ENCODE measurements around the gene PEDS1.

GRCh38 chr20:50200482-50201104 lies 47.1 kb upstream of the PEDS1 start:
- TF ChIP-seq CTCF (IDR thresholded peaks at IDR 0.05) = no peak
- no peak for TF ChIP-seq POLR2A (IDR thresholded peaks at IDR 0.05)
